Lower leg skin (tissue), 3 donors: ENCODE results near the gene AGPS.

ENCODE experiments used
- POLR2A ChIP-seq, 2 donors: fragments of 450-650 bp; IDR thresholded peaks; one replicate each; pipeline ENCODE4 v1.6.1; 2016 to 2017; ENCODE audit warnings: antibody characterized with exemption in 2 of 2, mild to moderate bottlenecking in 1 of 2, moderate library complexity in 1 of 2
- TF ChIP-seq, protein P1 (sequence below), 3 donors: fragments of 450-650 bp; IDR thresholded peaks; one replicate each; pipeline ENCODE4 v1.5.1; 2016; ENCODE audit warnings: antibody characterized with exemption in 3 of 3, mild to moderate bottlenecking in 3 of 3, moderate library complexity in 2 of 3

DNA sequence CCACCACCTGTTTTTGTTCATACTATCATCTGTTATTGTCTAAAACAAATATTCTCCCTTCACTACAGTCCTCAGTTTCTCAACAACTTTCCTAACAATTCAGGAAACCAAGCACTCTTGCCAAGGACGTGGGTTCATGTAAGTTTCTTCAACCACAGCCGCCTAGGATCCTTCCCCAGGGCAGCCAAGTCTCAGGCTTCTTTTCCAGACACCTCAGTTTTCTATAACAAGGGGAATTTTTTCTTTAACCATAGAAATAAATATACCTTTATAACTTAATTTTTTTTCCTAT lies 39.4 kb upstream of the AGPS start:
- TF ChIP-seq, protein P1, sequence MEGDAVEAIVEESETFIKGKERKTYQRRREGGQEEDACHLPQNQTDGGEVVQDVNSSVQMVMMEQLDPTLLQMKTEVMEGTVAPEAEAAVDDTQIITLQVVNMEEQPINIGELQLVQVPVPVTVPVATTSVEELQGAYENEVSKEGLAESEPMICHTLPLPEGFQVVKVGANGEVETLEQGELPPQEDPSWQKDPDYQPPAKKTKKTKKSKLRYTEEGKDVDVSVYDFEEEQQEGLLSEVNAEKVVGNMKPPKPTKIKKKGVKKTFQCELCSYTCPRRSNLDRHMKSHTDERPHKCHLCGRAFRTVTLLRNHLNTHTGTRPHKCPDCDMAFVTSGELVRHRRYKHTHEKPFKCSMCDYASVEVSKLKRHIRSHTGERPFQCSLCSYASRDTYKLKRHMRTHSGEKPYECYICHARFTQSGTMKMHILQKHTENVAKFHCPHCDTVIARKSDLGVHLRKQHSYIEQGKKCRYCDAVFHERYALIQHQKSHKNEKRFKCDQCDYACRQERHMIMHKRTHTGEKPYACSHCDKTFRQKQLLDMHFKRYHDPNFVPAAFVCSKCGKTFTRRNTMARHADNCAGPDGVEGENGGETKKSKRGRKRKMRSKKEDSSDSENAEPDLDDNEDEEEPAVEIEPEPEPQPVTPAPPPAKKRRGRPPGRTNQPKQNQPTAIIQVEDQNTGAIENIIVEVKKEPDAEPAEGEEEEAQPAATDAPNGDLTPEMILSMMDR (IDR thresholded peaks at IDR 0.05), result no peak
- no peak for TF ChIP-seq POLR2A (IDR thresholded peaks at IDR 0.05)
